Measurements from ENCODE around the gene FN1.

- TF ChIP-seq, protein P1, sequence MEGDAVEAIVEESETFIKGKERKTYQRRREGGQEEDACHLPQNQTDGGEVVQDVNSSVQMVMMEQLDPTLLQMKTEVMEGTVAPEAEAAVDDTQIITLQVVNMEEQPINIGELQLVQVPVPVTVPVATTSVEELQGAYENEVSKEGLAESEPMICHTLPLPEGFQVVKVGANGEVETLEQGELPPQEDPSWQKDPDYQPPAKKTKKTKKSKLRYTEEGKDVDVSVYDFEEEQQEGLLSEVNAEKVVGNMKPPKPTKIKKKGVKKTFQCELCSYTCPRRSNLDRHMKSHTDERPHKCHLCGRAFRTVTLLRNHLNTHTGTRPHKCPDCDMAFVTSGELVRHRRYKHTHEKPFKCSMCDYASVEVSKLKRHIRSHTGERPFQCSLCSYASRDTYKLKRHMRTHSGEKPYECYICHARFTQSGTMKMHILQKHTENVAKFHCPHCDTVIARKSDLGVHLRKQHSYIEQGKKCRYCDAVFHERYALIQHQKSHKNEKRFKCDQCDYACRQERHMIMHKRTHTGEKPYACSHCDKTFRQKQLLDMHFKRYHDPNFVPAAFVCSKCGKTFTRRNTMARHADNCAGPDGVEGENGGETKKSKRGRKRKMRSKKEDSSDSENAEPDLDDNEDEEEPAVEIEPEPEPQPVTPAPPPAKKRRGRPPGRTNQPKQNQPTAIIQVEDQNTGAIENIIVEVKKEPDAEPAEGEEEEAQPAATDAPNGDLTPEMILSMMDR (IDR thresholded peaks at IDR 0.05) = no peak
- no peak for TF ChIP-seq EZH2 (IDR thresholded peaks at IDR 0.05; ENCODE audit: borderline replicate concordance, insufficient read depth, low read depth, low read length, poor library complexity, severe bottlenecking)
Measured at GRCh38 chr2:215455958-215456357, 20.1 kb upstream of the FN1 start.
